Smooth muscle cell (in vitro differentiated cells): ENCODE data around the gene IGFBP5. TPM values are rescaled to one million over a fixed set of nuclear protein-coding genes. Genes with fewer than 3 reads are reported as not detected.

Experiments
- DNase-seq: peaks from one replicate; lab custom pipeline; 2025; ENCODE audit not compliant: unreplicated experiment; lab: John Stamatoyannopoulos, UW
- H2AFZ ChIP-seq: fragments of 200-600 bp; sonication (generic); 2 replicates; pipeline ENCODE4 v1.6.0; 2016; ENCODE audit warnings: antibody characterized with exemption, low read depth, mild to moderate bottlenecking
- H3F3A ChIP-seq: fragments of 200-600 bp; sonication (generic); 2 replicates; pipeline ENCODE4 v1.6.0; 2017; ENCODE audit warnings: antibody characterized with exemption, low read depth
- H3K27ac ChIP-seq: fragments of 200-600 bp; sonication (generic); 2 replicates; pipeline ENCODE4 v1.5.1; 2016; ENCODE audit warnings: low read depth, mild to moderate bottlenecking
- H3K27me3 ChIP-seq: fragments of 200-600 bp; sonication (generic); 2 replicates; pipeline ENCODE4 v1.6.1; 2016; ENCODE audit warnings: low read depth, mild to moderate bottlenecking
- H3K36me3 ChIP-seq: fragments of 200-600 bp; sonication (generic); 2 replicates; pipeline ENCODE4 v1.5.1; 2016; ENCODE audit warnings: low read depth
- H3K4me1 ChIP-seq: fragments of 200-600 bp; sonication (generic); 2 replicates; pipeline ENCODE4 v1.5.1; 2016; ENCODE audit warnings: low read depth
- H3K4me2 ChIP-seq: fragments of 200-600 bp; sonication (generic); 2 replicates; pipeline ENCODE4 v1.6.0; 2016; ENCODE audit warnings: mild to moderate bottlenecking
- H3K4me3 ChIP-seq: fragments of 200-600 bp; sonication (generic); 2 replicates; pipeline ENCODE4 v1.5.1; 2016; ENCODE audit warnings: mild to moderate bottlenecking
- H3K79me2 ChIP-seq: fragments of 200-600 bp; sonication (generic); 2 replicates; pipeline ENCODE4 v1.6.0; 2016; ENCODE audit warnings: low read depth, mild to moderate bottlenecking
- H3K9ac ChIP-seq: fragments of 200-600 bp; sonication (generic); 2 replicates; pipeline ENCODE4 v1.6.0; 2016; ENCODE audit warnings: low read depth
- H3K9me3 ChIP-seq: fragments of 200-600 bp; sonication (generic); replicated peaks from 2 replicates; pipeline ENCODE4 v1.5.1; 2016; ENCODE audit warnings: low read depth
- H4K20me1 ChIP-seq: fragments of 200-600 bp; sonication (generic); 2 replicates; pipeline ENCODE4 v1.6.0; 2016; ENCODE audit warnings: low read depth
- WGBS: methylation state at CpG from one replicate; pipeline ENCODE4 v1.1.7; 2016; ENCODE audit warnings: low lambda C conversion rate; 5-methylcytosine and 5-hydroxymethylcytosine counted together
- polyA plus RNA-seq: library from polyadenylated mRNA; unstranded; fragments of >200 nt; fragmentation: Nextera tagmentation; extraction: Ambion mirVana; gene quantifications from 2 replicates; pipeline ENCODE4 v1.2.1, GENCODE V29; 2016
- total RNA-seq: library from RNA; depleted of rRNA; stranded (reverse); fragments of >200 nt; gene quantifications from 2 replicates; pipeline ENCODE4 v1.2.3, GENCODE V29; 2014
- TF ChIP-seq, protein P1 (sequence below): fragments of 200-600 bp; sonication (generic); IDR thresholded peaks from 2 replicates; pipeline ENCODE4 v1.5.1; 2017; ENCODE audit warnings: borderline replicate concordance, mild to moderate bottlenecking, antibody characterized with exemption; ENCODE audit not compliant: insufficient read depth, poor library complexity, severe bottlenecking

IGFBP5 gene
- total and polyA plus RNA-seq, 2 experiments from 2014 or later, result 381 to 787 TPM

GRCh38 chr2:216665717-216666116, 29.6 kb downstream of the IGFBP5 start:
- H2AFZ ChIP-seq, result peak overlapping the region; percentile 14
- H3K4me2 ChIP-seq, result peak overlapping the region; percentile 73

GRCh38 chr2:216665242-216665641, 30.1 kb downstream of the IGFBP5 start:
- H3K79me2 ChIP-seq, result no peaks in the 10 kb centered on the region
- H3K9me3 ChIP-seq, result no peaks in the 10 kb centered on the region
- H3K9ac ChIP-seq, result no peak overlapping the region
- H3F3A ChIP-seq, result peaks cover 6% of the 10 kb centered on the region
- H3K36me3 ChIP-seq, result no peaks in the 10 kb centered on the region
- no peak for DNase-seq
- H4K20me1 ChIP-seq, result no peaks in the 10 kb centered on the region
- WGBS, result 58% methylated on average over 7 of the region's 7 CpGs
- no peak overlapping the region for H3K4me3 ChIP-seq
- H3K27ac ChIP-seq, result peak overlapping the region; percentile 45
- H3K27me3 ChIP-seq, result no peaks in the 10 kb centered on the region
- H3K4me1 ChIP-seq, result peaks cover 14% of the 10 kb centered on the region
- no peak overlapping the region for H2AFZ ChIP-seq
- TF ChIP-seq, protein P1, sequence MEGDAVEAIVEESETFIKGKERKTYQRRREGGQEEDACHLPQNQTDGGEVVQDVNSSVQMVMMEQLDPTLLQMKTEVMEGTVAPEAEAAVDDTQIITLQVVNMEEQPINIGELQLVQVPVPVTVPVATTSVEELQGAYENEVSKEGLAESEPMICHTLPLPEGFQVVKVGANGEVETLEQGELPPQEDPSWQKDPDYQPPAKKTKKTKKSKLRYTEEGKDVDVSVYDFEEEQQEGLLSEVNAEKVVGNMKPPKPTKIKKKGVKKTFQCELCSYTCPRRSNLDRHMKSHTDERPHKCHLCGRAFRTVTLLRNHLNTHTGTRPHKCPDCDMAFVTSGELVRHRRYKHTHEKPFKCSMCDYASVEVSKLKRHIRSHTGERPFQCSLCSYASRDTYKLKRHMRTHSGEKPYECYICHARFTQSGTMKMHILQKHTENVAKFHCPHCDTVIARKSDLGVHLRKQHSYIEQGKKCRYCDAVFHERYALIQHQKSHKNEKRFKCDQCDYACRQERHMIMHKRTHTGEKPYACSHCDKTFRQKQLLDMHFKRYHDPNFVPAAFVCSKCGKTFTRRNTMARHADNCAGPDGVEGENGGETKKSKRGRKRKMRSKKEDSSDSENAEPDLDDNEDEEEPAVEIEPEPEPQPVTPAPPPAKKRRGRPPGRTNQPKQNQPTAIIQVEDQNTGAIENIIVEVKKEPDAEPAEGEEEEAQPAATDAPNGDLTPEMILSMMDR, result no peak
- peak overlapping the region; percentile 73 for H3K4me2 ChIP-seq

More at GRCh38 chr2:216665717-216666116, 29.6 kb downstream of the IGFBP5 start:
- no peak overlapping the region for H3K4me3 ChIP-seq
- no peak for DNase-seq
- H3K27ac ChIP-seq, result peak overlapping the region; percentile 45
- TF ChIP-seq, protein P1, result no peak
- H3K9me3 ChIP-seq, result no peaks in the 10 kb centered on the region
- peaks cover 6% of the 10 kb centered on the region for H3F3A ChIP-seq
- H3K9ac ChIP-seq, result no peak overlapping the region
- no peaks in the 10 kb centered on the region for H4K20me1 ChIP-seq
- no peaks in the 10 kb centered on the region for H3K79me2 ChIP-seq
- H3K4me1 ChIP-seq, result peaks cover 14% of the 10 kb centered on the region
- H3K36me3 ChIP-seq, result no peaks in the 10 kb centered on the region
- no peaks in the 10 kb centered on the region for H3K27me3 ChIP-seq
- 23% methylated on average over 12 of the region's 12 CpGs for WGBS

- Histone ChIP-seq H3K36me3 (no peaks in the 10 kb centered on the region), H2AFZ (no peak overlapping the region), H3F3A (peaks cover 6% of the 10 kb centered on the region), H3K9ac (no peak overlapping the region), H3K9me3 (no peaks in the 10 kb centered on the region), H3K79me2 (no peaks in the 10 kb centered on the region), H3K27ac (peak overlapping the region; percentile 45), H3K4me3 (no peak overlapping the region), H3K4me2 (peak overlapping the region; percentile 73), H4K20me1 (no peaks in the 10 kb centered on the region), H3K4me1 (peaks cover 14% of the 10 kb centered on the region), H3K27me3 (no peaks in the 10 kb centered on the region)
- no peak for DNase-seq
- TF ChIP-seq, protein P1, result peak; percentile 21
- WGBS, result 6% methylated on average over 6 of the region's 6 CpGs
Observed at GRCh38 chr2:216664593-216665034, 30.7 kb downstream of the IGFBP5 start.

- Histone ChIP-seq H2AFZ (no peak overlapping the region), H3K4me1 (peaks cover 14% of the 10 kb centered on the region), H3K79me2 (no peaks in the 10 kb centered on the region), H3K4me2 (no peak overlapping the region), H3K9me3 (no peaks in the 10 kb centered on the region), H3K36me3 (no peaks in the 10 kb centered on the region), H3K9ac (no peak overlapping the region), H3K4me3 (no peak overlapping the region), H3K27ac (no peak overlapping the region), H4K20me1 (no peaks in the 10 kb centered on the region), H3K27me3 (no peaks in the 10 kb centered on the region), H3F3A (peaks cover 6% of the 10 kb centered on the region)
- TF ChIP-seq, protein P1, result no peak
- WGBS, result 96% methylated on average over 17 of the region's 18 CpGs
- DNase-seq, result no peak
Observed at GRCh38 chr2:216663846-216664245, 31.5 kb downstream of the IGFBP5 start.
